Keratinocyte (primary cell): ENCODE results near the gene SENP8. TPM values are rescaled to one million over a fixed set of nuclear protein-coding genes. Genes with fewer than 3 reads are reported as not detected.

Experiments used
- DNase-seq: peaks from one replicate; pipeline ENCODE4 v3.0.0-alpha.2; 2011; ENCODE audit warnings: low read depth, missing footprints, low spot score
- FAIRE-seq: peaks from 2 replicates; lab custom pipeline; 2011; peaks lifted over from hg19 to GRCh38; lab: Jason Lieb, UNC
- H2AFZ ChIP-seq: 2 replicates; pipeline ENCODE4 v1.6.0; 2012; ENCODE audit warnings: low read length, control low read depth, inconsistent platforms; ENCODE audit not compliant: control insufficient read depth
- H3K27ac ChIP-seq: 2 replicates; pipeline ENCODE4 v1.5.1; 2011; ENCODE audit warnings: low read length; ENCODE audit not compliant: control insufficient read depth, insufficient read depth
- H3K27me3 ChIP-seq: 3 replicates; pipeline ENCODE4 v1.6.0; 2011; ENCODE audit warnings: low read length; ENCODE audit not compliant: control insufficient read depth, insufficient read depth; ENCODE audit errors: extremely low read depth
- H3K36me3 ChIP-seq, 2 experiments: 2 replicates in 1 of 2; 3 replicates in 1 of 2; pipeline ENCODE4 v1.5.1; 2011; ENCODE audit warnings: low read length in 2 of 2, mild to moderate bottlenecking in 1 of 2; ENCODE audit not compliant: control insufficient read depth in 2 of 2, insufficient read depth in 2 of 2; ENCODE audit errors: extremely low read depth in 1 of 2
- H3K4me1 ChIP-seq: 3 replicates; pipeline ENCODE4 v1.5.1; 2011; ENCODE audit warnings: low read length; ENCODE audit not compliant: control insufficient read depth, insufficient read depth; ENCODE audit errors: extremely low read depth
- H3K4me2 ChIP-seq: 3 replicates; pipeline ENCODE4 v1.6.0; 2011; ENCODE audit warnings: low read depth, low read length; ENCODE audit not compliant: control insufficient read depth, insufficient read depth; ENCODE audit errors: extremely low read depth
- H3K4me3 ChIP-seq, 3 experiments: fragments of 200-600 bp in 1 of 3; sonication (generic) in 1 of 3; 2 replicates in 2 of 3; 3 replicates in 1 of 3; pipeline ENCODE4 v1.5.1; 2011 to 2016; ENCODE audit warnings: low read length in 3 of 3, mild to moderate bottlenecking in 3 of 3, control low read depth in 2 of 3, inconsistent platforms in 1 of 3, low read depth in 1 of 3, mixed read lengths in 1 of 3, mixed run types in 1 of 3, moderate library complexity in 1 of 3; ENCODE audit not compliant: control insufficient read depth in 2 of 3, insufficient read depth in 2 of 3; ENCODE audit errors: extremely low read depth in 1 of 3
- H3K79me2 ChIP-seq: 2 replicates; pipeline ENCODE4 v1.6.0; 2012; ENCODE audit warnings: low read length; ENCODE audit not compliant: control insufficient read depth, insufficient read depth
- H3K9ac ChIP-seq: 3 replicates; pipeline ENCODE4 v1.6.0; 2011; ENCODE audit warnings: low read length; ENCODE audit not compliant: control insufficient read depth, insufficient read depth; ENCODE audit errors: extremely low read depth
- H3K9me1 ChIP-seq: 3 replicates; pipeline ENCODE4 v1.6.0; 2011; ENCODE audit warnings: low read length; ENCODE audit not compliant: control insufficient read depth, insufficient read depth; ENCODE audit errors: extremely low read depth
- H3K9me3 ChIP-seq: 2 replicates; pipeline ENCODE4 v1.5.1; 2012; ENCODE audit warnings: low read depth, low read length; ENCODE audit not compliant: control insufficient read depth
- H4K20me1 ChIP-seq: 3 replicates; pipeline ENCODE4 v1.6.0; 2011; ENCODE audit warnings: low read length; ENCODE audit not compliant: control insufficient read depth, insufficient read depth; ENCODE audit errors: extremely low read depth
- CTCF ChIP-seq, 3 experiments: IDR thresholded peaks in 1 of 3; conservative IDR thresholded peaks in 1 of 3; optimal IDR thresholded peaks in 1 of 3; 2 replicates in 2 of 3; 3 replicates in 1 of 3; pipeline versions ENCODE3 to v1.5.1; 2011; ENCODE audit warnings: low read length in 3 of 3, mild to moderate bottlenecking in 3 of 3, moderate library complexity in 2 of 3, control low read depth in 1 of 3, inconsistent platforms in 1 of 3; ENCODE audit not compliant: insufficient read depth in 2 of 3; ENCODE audit errors: extremely low read depth in 1 of 3
- EZH2 ChIP-seq: IDR thresholded peaks from one replicate; pipeline ENCODE4 v1.6.1; 2012; ENCODE audit warnings: inconsistent platforms, mild to moderate bottlenecking, low read length, moderate library complexity
- dilution Hi-C: fragments of 300-500 bp; cut with MboI; formaldehyde crosslinking; loops from one replicate; pipeline ENCODE4 v1.7.0; 2020; ENCODE audit warnings: low sequenced_read_pairs; ENCODE audit not compliant: extremely low pct_ligation_motif_present
- polyA plus RNA-seq, 5 experiments: library from polyadenylated mRNA; depleted of rRNA in 3 of 5; stranded (reverse) in 3 of 5; stranded (forward) in 1 of 5; unstranded in 1 of 5; fragments of >200 nt; gene quantifications; 1 replicate in 1 of 5; 2 replicates in 3 of 5; 3 replicates in 1 of 5; pipeline versions ENCODE4 v1.2.1 to v1.2.3, GENCODE V29; 2011 to 2012; ENCODE audit warnings: missing spikeins in 2 of 5, low read depth in 1 of 5, low replicate concordance in 1 of 5

The SENP8 gene
- polyA plus RNA-seq, 1 donor (not counting 4 experiments of a cell fraction or from before 2014, with no cell fraction given), result 6.0 TPM

DNA sequence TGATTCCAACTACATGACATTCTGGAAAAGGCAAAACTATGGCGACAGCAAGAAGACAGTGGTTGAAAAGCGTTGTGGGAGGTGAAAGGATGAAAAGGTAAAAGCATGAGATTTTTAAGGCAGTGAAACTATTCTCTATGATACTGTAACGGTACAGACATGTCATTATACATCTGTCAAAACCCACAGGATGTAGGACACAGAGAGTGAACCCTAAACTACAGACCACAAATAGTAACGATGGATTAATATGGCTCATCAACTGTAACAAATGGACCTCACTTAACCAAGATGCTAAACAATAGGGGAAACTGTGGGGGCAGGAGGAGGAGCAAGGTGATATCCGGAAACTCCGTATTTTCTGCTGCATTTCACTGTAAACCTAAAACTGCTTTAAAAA, 39.3 kb upstream of the SENP8 start:
- no peak for FAIRE-seq
- H3K79me2 ChIP-seq, result no peaks in the 10 kb centered on the region
- no peaks in the 10 kb centered on the region for H4K20me1 ChIP-seq

DNA sequence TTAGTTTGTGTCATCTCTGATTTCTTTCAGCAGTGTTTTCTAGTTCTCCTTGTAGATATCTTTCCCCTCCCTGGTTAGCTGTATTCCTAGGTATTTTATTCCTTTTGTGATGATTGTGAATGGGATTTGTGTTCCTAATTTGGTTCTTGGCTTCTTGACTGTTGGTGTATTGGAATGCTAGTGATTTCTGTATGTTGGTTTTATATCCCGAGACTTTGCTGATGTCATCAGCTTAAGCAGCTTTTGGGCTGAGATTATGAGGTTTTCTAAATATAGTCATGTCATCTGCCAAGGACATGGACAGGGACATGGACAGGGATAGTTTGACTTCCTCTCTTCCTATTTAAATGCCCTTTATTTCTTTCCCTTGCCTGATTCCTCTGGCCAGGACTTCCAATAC, 36.0 kb upstream of the SENP8 start:
- Histone ChIP-seq H3K27me3 (no peaks in the 10 kb centered on the region), H3K9ac (no peak overlapping the region), H4K20me1 (no peaks in the 10 kb centered on the region), H3K4me3 (no peak overlapping the region), H3K4me2 (no peak overlapping the region), H3K79me2 (no peaks in the 10 kb centered on the region), H3K9me1 (no peaks in the 10 kb centered on the region), H3K36me3 (no peaks in the 10 kb centered on the region), H3K9me3 (no peaks in the 10 kb centered on the region), H2AFZ (no peak overlapping the region), H3K4me1 (no peaks in the 10 kb centered on the region), H3K27ac (no peak overlapping the region)
- no peak for FAIRE-seq
- dilution Hi-C loops, result no loop called here
- DNase-seq, result no peak
- TF ChIP-seq CTCF (optimal IDR thresholded peaks at IDR 0.05 in 1 of 3, IDR thresholded peaks at IDR 0.05 in 1 of 3, conservative IDR thresholded peaks at IDR 0.05 in 1 of 3; ENCODE audit: extremely low read depth in 1 of 3, insufficient read depth in 2 of 3, low read length in 3 of 3), result no peak
- no peak for TF ChIP-seq EZH2

More for the DNA sequence above, 39.3 kb upstream of the SENP8 start:
- Histone ChIP-seq H3K9me1 (no peaks in the 10 kb centered on the region), H3K36me3 (no peaks in the 10 kb centered on the region), H3K27me3 (no peaks in the 10 kb centered on the region), H3K9me3 (no peaks in the 10 kb centered on the region), H2AFZ (no peak overlapping the region), H3K9ac (no peak overlapping the region), H3K4me1 (no peaks in the 10 kb centered on the region), H3K4me2 (no peak overlapping the region), H3K27ac (no peak overlapping the region), H3K4me3 (no peak overlapping the region)
- dilution Hi-C loops, result no loop called here
- TF ChIP-seq CTCF (optimal IDR thresholded peaks at IDR 0.05 in 1 of 3, IDR thresholded peaks at IDR 0.05 in 1 of 3, conservative IDR thresholded peaks at IDR 0.05 in 1 of 3; ENCODE audit: extremely low read depth in 1 of 3, insufficient read depth in 2 of 3, low read length in 3 of 3) (no peak), EZH2 (no peak)
- DNase-seq, result no peak
